ENCODE data around the gene CAB39L. TPM values are rescaled to one million over a fixed set of nuclear protein-coding genes. Genes with fewer than 3 reads are reported as not detected.

Gene CAB39L
- total and polyA plus RNA-seq, 4 donors: 5.6 to 13.9 (median 10.0) TPM

DNA sequence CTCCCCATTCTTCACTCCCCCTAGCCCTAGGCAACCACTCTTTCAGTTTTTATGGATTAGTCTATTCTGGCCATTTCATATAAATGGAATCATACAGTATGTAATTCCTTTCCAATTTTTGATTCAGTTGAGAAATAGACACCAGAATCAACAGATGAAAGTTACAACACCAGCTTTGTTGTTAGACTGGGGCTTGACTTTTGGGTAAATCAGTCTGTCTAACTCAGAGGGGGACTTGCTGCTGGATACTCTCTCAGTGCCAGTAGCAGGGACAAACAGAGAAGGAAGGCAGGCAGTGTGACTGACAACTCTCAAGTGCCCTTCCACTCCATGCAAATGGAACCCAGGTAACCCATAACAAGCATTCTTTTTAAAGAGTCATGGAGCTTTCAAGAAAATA is 155.4 kb downstream of the CAB39L start:
- no peak for DNase-seq
- TF ChIP-seq, protein P1, sequence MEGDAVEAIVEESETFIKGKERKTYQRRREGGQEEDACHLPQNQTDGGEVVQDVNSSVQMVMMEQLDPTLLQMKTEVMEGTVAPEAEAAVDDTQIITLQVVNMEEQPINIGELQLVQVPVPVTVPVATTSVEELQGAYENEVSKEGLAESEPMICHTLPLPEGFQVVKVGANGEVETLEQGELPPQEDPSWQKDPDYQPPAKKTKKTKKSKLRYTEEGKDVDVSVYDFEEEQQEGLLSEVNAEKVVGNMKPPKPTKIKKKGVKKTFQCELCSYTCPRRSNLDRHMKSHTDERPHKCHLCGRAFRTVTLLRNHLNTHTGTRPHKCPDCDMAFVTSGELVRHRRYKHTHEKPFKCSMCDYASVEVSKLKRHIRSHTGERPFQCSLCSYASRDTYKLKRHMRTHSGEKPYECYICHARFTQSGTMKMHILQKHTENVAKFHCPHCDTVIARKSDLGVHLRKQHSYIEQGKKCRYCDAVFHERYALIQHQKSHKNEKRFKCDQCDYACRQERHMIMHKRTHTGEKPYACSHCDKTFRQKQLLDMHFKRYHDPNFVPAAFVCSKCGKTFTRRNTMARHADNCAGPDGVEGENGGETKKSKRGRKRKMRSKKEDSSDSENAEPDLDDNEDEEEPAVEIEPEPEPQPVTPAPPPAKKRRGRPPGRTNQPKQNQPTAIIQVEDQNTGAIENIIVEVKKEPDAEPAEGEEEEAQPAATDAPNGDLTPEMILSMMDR (IDR thresholded peaks at IDR 0.05; ENCODE audit: control extremely low read depth, extremely low read depth): no peak
- H3K36me3 ChIP-seq (ENCODE audit: control insufficient read depth in 4 of 4, insufficient read depth in 4 of 4, low read length in 4 of 4): peaks cover 0 to 5% (median 2%) of the 10 kb centered on the region in 4 donors
- no peaks in the 10 kb centered on the region for H3K27me3 ChIP-seq (ENCODE audit: control insufficient read depth in 3 of 3, insufficient read depth in 3 of 3, low read length in 2 of 3)
- no peak overlapping the region for H3K27ac ChIP-seq (ENCODE audit: low read depth in 1 of 2, low read length in 1 of 2)
- no peak overlapping the region for H3K9ac ChIP-seq (ENCODE audit: insufficient read depth in 1 of 2, low read length in 2 of 2)
- H3K4me1 ChIP-seq (ENCODE audit: control insufficient read depth in 5 of 5, insufficient read depth in 5 of 5, low read length in 5 of 5): peaks cover 0 to 14% (median 0%) of the 10 kb centered on the region in 5 donors
- no peak overlapping the region for H3K4me3 ChIP-seq
- ATAC-seq (ENCODE audit: insufficient read depth, low FRiP score): no peak
- H3K9me3 ChIP-seq (ENCODE audit: control insufficient read depth in 4 of 4, insufficient read depth in 3 of 4, low read length in 3 of 4): no peaks in the 10 kb centered on the region

DNA sequence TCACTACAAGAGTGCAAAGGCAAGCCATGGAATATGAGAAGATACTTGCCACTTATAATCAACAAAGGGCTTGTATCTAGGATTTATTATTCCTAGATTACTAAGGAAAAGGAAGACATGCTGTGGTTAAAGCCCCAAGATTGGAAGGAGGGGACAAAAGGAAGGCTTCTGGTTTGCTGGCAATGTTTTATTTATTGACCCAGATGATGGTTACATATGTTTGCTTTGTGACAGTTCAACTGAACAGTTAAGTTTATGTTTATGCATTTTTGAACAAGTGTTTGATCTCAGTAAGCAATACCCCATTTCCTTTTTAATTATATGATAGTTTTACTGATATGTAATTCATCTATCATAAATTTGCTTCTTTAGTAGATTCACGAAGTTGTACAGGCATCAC is 155.9 kb downstream of the CAB39L start:
- no peak for ATAC-seq (ENCODE audit: insufficient read depth, low FRiP score)
- H3K27ac ChIP-seq (ENCODE audit: low read depth in 1 of 2, low read length in 1 of 2): no peak overlapping the region
- 71 to 77% methylated on average over 1 of the region's 1 CpG for WGBS, 2 donors
- H3K27me3 ChIP-seq (ENCODE audit: control insufficient read depth in 3 of 3, insufficient read depth in 3 of 3, low read length in 2 of 3): no peaks in the 10 kb centered on the region
- peaks cover 0 to 5% (median 2%) of the 10 kb centered on the region in 4 donors for H3K36me3 ChIP-seq (ENCODE audit: control insufficient read depth in 4 of 4, insufficient read depth in 4 of 4, low read length in 4 of 4)
- H3K9ac ChIP-seq (ENCODE audit: insufficient read depth in 1 of 2, low read length in 2 of 2): no peak overlapping the region
- H3K9me3 ChIP-seq (ENCODE audit: control insufficient read depth in 4 of 4, insufficient read depth in 3 of 4, low read length in 3 of 4): no peaks in the 10 kb centered on the region
- peaks cover 0 to 9% (median 0%) of the 10 kb centered on the region in 5 donors for H3K4me1 ChIP-seq (ENCODE audit: control insufficient read depth in 5 of 5, insufficient read depth in 5 of 5, low read length in 5 of 5)
- no peak overlapping the region for H3K4me3 ChIP-seq
- no peak for DNase-seq
- TF ChIP-seq, protein P1 (IDR thresholded peaks at IDR 0.05; ENCODE audit: control extremely low read depth, extremely low read depth): no peak

DNA sequence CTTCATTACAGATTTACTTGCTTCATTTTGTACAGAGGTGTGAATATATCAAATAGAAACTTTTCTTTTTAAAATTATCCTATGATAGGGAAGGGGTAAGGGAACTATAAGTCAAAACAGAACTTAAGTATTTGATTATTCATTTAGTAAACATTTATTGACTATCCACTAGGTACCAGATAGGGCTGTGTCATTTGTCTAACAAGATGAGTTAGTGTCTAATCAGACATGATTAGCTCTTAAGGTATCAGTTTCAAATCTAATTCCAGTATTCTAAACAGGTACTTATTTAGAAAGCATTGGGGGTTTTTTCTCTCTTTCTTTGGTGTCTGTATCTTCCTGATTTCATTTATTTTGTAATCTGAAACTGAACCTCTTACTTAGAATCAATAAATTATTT is 164.0 kb downstream of the CAB39L start:
- Histone ChIP-seq H3K9ac (ENCODE audit: insufficient read depth in 1 of 2, low read length in 2 of 2) (no peak overlapping the region), H3K4me1 (ENCODE audit: control insufficient read depth in 5 of 5, insufficient read depth in 5 of 5, low read length in 5 of 5) (no peaks in the 10 kb centered on the region), H3K27ac (ENCODE audit: low read depth in 1 of 2, low read length in 1 of 2) (no peak overlapping the region), H3K9me3 (ENCODE audit: control insufficient read depth in 4 of 4, insufficient read depth in 3 of 4, low read length in 3 of 4) (no peaks in the 10 kb centered on the region), H3K27me3 (ENCODE audit: control insufficient read depth in 3 of 3, insufficient read depth in 3 of 3, low read length in 2 of 3) (no peaks in the 10 kb centered on the region), H3K36me3 (ENCODE audit: control insufficient read depth in 4 of 4, insufficient read depth in 4 of 4, low read length in 4 of 4) (peaks cover 0 to 10% (median 3%) of the 10 kb centered on the region in 4 donors), H3K4me3 (no peak overlapping the region)
- DNase-seq: no peak
- no peak for ATAC-seq (ENCODE audit: insufficient read depth, low FRiP score)
- TF ChIP-seq, protein P1 (IDR thresholded peaks at IDR 0.05; ENCODE audit: control extremely low read depth, extremely low read depth): no peak

DNA sequence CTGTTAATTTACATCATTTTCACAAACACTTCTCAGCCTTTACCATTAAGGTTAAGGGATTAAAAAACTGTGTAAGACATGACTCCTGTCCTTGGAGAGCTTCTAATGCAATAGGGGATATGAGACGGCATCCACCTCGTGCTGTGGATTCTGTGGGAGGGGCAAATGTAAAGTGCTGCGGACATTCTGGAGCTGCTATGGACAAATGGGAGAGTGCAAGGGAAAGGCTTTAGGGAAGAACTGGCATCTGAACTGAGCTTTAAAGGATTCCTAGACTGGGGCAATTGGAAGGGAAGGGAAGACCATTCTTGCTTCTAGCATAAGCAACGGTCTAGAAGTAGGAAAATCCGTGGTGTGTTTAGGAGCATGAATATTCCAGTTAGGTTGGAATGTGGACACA is 164.8 kb downstream of the CAB39L start:
- Histone ChIP-seq H3K4me3 (no peak overlapping the region), H3K36me3 (ENCODE audit: control insufficient read depth in 4 of 4, insufficient read depth in 4 of 4, low read length in 4 of 4) (peaks cover 0 to 10% (median 3%) of the 10 kb centered on the region in 4 donors), H3K27me3 (ENCODE audit: control insufficient read depth in 3 of 3, insufficient read depth in 3 of 3, low read length in 2 of 3) (no peaks in the 10 kb centered on the region), H3K9ac (ENCODE audit: insufficient read depth in 1 of 2, low read length in 2 of 2) (no peak overlapping the region), H3K4me1 (ENCODE audit: control insufficient read depth in 5 of 5, insufficient read depth in 5 of 5, low read length in 5 of 5) (no peaks in the 10 kb centered on the region), H3K9me3 (ENCODE audit: control insufficient read depth in 4 of 4, insufficient read depth in 3 of 4, low read length in 3 of 4) (no peaks in the 10 kb centered on the region), H3K27ac (ENCODE audit: low read depth in 1 of 2, low read length in 1 of 2) (no peak overlapping the region)
- WGBS, 2 donors: 83 to 87% methylated on average over 5 of the region's 5 CpGs
- DNase-seq (no peak), ATAC-seq (ENCODE audit: insufficient read depth, low FRiP score) (no peak)
- TF ChIP-seq, protein P1 (IDR thresholded peaks at IDR 0.05; ENCODE audit: control extremely low read depth, extremely low read depth): no peak

Measured in lung (tissue), 12 donors.